SHP77 treated with DMSO at 0.1 percent for 48 hours (cell line): ENCODE data around the gene PSMG3.
A peak's percentile ranks its signal among the peaks of the same experiment; 100 is the strongest.
"Not testable (repeated sequence)": the region's sequence is repeated elsewhere in the genome, so short reads cannot be mapped to it uniquely, and the experiment has no call there.

ENCODE experiments used
- DNase-seq: peaks from one replicate; lab custom pipeline; 2025; lab: John Stamatoyannopoulos, UW

PSMG3 gene

DNA sequence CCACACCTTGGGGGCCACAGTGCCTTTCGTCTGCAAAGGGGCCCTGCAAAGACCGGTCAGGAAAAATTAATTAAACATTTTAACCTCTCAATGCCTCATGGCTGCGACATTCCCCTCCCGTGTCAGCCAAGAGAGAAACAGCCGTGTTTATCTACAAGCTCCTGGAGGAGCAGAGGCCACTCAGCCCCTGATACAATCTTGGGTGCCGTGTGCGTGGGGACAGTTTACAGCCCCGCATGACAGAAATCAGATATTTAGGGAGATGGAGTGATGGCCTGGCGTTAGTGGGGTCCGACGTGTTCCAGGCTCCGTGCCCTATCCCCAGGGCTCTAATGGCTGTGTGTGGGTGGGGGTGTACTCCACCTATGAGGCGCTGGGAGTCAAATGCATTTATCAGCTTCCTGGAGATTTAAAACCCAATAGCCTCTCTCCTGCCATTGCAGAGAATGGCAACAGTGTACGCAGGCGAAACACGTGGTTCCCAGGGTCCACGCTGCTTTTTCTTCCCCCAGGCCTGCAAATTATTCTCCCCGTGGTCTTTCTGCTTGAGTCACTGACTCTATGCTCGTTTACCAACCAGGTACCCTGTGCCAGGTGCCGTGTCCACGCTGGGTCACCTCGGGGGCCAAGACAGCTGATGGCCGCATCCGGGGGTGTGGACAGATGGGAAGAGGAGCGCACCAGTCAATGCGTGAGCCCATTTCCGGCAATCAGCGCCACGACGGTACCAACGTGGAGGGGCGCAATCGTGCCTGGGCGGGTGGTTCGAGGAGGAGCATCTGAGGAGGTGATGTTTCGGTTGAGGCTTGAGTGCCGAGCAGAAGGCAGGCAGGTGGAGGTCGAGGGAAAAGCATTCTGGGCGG is 26.6 kb upstream of the PSMG3 start:
- DNase-seq: no peak

DNA sequence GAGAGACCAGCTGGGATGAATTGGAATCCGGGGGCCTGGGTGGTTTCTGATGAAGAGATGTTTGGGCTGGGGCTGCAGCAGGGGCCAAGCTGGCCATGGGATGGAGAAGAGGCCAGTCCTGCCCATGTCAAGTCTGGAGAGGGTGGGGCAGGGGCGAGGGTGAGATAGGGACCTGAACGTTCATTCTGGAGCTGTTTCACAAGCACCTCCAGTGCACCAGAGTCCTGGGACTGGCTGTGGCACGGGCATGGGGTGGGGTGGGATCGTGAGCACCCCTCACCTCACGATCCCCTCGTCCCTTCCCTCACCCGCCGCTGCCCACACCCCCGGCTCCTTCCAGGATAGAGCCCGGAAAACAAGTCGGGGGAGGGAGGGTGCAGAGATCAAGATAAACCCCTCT is 25.8 kb upstream of the PSMG3 start:
- no peak for DNase-seq

DNA sequence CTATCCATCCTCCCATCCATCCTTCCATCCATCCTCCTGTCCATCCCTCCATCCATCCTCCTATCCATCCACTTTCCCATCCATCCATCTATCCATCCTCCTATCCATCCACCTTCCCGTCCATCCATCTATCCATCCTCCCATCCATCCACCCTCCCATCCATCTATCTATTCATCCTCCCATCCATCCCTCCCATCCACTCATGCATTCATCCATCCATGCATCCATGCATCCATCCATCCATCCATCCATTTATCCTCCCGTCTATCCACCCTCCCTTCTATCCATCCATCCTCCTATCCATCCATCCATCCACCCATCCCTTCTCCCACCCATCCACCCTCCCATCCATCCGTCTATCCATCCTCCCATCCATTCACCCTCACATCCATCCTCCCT is 25.2 kb upstream of the PSMG3 start:
- no peak for DNase-seq

DNA sequence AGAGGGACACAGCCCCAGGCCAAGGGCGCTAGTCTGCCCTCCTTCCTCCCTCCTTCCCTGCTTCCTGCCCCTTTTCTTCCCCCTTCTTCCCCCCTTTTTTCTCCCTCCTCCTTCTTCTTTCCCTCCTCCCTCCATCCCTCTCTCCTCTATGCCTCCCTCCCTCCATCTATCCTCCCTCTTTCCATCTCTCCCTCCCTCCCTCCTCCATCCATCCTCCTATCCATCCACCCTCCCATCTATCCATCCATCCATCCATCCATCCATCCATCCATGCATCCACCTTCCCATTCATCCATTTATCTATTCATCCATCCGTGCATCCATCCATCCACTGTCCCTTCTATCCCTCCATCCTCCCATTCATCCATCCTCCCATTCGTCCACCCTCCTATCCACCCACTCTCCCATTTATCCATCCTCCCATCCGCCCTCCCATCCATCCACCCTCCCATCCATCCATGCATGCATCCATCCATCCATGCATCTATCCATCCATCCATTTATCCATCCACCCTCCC is 24.1 kb upstream of the PSMG3 start:
- DNase-seq: no peak

DNA sequence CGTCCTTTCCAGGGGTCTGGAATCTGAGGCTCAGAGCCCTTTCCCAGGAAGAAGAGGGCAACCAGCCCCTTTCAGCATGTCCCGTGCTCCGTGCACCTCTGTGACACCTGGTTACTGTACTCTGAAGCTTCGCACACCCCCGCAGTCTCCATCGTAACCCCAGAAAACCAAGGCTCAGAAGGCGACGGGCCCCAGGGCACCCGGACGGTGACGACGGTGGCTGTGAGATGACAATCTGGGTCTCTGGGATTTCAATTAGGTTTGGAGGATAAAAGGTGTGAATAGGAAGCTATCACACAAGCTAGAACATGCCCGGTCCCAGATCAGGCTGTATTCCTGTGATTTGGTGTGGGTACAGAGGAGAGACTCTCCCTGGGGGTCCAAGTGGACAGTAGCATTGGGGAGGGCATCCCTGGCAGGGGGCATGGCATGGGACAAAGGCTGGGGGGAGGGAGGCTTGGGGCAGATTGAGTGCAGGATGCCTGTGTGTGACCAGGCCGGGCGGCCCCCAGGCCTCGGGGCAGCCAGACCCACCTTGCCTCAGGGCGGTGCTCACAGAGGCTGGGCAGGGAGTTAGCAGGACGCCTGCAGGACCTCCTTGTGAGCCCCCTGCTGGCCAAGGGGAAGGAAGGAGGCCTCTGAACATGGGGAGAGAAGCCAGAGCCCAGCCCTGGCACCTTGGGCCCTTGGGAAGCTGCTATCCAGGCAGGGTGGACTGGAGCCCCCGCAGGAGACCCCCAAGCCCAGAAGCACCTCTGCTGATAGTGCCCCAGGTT is 23.4 kb upstream of the PSMG3 start:
- no peak for DNase-seq

DNA sequence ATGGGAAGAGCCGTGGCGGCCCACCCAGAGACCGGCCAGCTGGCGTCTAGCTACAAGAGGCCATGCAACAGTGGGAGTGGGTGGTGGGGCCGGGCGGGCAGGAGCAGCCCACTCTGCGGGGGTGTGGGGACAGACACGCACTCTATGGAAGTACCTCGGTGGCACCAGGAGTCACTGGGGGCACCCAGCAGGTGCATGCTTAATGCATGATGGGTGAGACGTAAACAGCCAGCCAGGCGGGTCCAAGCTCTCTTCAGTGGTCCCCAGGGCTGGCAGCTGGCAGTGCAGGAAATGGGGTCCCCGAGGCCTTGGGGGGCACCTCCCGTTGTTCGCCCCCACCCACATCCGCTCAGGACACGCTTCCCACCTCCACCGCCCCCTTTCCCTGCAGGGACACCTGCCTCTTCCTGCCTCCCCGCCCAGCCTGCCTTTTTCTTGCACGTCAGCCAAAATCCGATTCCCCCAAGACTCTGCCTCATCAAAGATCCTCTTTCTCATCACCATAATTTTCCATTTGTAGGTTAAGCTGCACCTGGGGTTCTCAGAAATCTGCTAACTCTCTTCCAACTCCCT is 22.6 kb upstream of the PSMG3 start:
- DNase-seq: no peak

DNA sequence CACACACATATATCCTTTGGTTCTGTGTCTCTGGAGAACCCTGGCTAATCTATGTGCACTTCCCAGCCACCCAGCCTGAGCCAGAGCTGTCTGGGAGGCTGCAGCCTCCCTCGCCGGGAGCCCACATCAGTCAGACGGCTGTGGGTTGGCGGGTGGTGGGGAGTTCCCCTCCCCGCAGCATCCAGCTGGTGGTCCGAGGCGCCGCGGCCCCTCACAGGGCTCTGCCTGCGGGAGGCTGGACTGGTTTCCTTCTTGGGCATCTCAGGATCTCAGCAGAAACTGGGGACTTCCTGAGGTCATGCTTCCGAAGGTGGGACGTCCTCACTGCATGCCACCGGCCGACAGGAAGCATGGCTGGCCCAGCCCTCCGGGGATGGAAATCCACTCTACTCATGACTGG is 22.0 kb upstream of the PSMG3 start:
- no peak for DNase-seq

DNA sequence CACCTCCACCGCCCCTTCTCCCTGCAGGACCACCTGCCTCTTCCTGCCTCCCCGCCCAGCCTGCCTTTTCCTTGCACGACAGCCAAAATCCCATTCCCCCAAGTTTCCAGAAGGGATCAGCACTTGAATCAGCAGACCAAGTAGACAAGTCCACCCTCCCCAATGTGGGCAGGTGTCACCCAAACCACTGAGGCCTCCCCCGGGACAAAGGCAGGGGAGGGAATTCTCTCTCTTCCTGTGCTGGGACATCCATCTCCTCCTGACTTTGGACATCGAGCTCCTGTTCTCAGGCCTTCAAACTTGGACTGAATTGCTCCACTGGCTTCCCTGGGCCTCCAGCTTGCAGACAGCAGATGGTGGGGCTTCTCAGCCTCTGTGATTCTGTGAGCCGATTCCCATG is 21.6 kb upstream of the PSMG3 start:
- DNase-seq: no peak

DNA sequence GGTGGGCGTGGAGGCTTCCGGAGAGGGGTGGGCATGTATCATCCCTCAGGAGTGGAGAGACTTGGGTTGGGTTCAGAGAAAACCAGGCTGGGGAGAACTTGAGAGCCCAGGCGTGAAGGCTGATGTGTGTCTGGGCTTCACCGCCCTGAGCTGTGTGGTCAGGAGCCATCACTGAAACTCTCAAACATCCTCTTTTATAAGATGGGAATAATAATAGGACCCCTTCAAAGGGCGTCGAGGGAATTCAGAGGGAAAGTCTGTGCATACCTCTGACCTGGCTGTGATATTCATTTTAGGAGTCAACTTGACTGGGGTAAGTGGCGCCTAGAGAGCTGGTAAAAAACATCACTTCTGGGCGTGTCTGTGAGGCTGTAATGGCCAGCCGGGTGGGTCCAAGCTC is 21.1 kb upstream of the PSMG3 start:
- no peak for DNase-seq

DNA sequence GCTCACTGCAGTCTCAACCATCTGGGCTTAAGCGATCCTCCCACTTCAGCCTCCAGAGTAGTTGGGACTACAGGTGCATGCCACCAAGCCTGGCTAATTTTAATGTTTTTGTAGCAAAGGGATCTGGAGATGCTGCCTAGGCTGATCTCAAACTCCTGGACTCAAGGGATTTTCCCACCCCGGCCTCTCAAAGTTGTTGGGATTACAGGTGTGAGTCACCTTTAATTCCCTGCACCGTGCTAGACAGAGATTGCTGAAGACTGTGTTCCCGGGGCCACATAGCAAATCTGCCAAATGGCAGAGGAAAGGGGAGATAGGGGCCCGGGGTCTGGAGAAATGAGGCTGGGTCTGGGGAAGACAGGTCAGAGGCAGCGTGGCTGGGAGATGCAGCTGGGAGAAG is 20.6 kb upstream of the PSMG3 start:
- no peak for DNase-seq

DNA sequence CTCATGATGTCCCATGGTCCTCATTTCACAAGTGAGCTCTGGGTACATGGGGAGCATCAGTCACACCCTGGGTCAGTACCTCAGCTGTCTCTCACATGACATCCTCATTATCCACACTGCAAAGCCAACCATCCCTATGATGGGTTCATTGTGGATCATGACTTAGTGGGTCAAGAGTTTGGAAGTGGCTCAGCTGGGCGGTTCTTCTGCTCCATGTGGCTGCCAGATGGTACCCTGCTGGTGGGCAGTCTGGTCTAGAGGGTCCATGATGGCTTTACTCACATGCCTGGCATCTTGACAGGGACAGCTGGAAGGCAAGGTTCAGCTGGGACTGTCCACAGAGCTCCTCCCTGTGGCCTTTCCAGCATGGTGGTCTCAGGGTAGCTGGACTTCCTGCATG is 19.1 kb upstream of the PSMG3 start:
- no peak for DNase-seq

DNA sequence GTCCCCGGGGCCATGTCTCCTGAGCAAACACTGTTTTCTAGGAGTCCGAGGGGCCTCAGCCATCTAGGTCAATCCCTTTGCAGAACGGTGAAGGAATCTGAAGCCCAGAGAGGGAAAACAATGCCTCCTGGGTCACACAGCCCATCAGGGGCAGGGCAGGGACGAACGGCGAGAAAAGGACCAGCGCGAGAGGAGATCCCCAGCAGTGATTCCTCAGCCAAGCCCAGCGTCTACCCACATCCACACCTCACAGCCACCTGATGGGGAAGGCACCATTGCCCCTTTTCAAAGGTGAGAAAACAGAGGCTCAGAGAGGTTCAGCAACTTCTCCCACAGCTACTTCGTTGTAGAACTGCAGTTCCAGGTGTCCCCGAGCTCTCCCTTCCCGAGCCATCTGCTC is 17.9 kb upstream of the PSMG3 start:
- DNase-seq: no peak

DNA sequence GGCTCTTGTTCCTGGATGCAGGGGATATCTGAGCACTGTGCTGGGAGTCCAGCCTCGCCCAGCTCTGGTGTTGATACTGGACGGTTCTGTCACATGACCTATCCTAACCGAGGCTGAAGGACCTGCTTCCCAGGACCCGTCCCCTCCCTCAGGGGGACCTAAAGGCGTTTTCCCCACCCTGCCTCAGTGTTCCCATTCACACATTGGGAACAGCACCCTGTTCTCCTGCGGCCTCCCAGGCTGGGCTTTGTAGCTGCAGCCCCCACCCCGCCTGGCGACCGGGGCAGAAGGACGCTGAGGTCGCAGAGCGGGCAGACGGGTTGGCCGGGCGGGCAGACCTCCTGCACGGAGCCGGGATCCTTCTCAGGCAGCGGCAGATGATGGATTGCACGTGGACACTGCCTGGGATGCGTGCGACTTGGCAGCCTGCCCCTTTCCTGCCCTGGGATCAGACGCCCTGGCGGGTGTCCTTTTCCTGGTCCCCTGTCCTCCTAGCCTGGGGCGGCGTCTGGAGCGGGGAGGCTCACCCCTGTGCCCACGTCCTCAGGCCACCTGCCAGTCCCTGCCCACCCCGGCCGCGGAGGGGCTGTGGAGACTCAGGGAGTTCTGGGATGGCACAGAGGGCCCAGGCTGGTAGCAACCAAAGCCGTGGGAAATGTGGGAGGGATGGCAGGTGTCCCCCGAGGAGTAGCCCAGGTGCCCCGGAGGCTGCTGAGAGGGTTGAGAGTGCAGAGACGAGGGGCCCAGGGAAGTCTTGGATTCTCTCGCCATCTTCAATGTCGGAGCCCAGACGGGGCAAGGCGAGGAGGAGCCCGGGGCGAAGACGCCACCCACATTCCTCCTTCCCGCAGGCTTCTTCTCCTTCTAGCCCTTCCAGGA is 17.2 kb upstream of the PSMG3 start:
- peak; percentile 33 for DNase-seq

DNA sequence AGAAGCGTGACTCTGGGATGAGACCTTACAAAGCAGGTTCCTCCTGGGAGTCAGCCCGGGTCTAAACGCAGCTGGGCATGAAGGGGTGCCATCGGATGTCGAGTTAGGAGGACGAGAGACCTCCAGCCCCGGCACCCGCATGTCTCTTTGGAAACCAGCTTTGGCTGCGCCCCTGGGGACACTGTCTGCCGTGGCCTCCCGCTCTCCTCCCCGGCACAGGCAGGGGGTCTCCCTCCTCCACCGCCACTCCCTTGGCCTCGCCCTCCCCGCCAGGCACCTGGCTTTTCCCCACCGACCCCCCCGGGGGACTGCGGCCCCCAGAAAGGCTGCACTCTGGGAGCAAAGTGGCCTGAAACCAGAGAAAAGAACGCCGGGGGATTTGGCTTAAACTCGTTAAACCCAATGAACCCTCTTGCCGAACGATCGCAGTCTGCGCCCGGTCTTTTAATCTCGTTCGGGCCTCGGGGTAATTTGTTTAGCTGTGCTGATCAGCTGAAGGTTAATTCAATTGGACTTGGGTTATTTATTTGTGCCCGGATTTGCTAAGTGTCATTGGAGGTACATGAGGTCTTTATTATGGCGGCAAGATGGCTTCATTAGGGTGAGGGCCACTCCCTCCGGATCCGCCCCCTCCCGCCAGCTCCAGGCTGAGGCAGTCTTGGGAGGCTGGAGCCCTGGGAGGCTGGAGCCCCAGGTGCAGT is 16.4 kb upstream of the PSMG3 start:
- no peak for DNase-seq

DNA sequence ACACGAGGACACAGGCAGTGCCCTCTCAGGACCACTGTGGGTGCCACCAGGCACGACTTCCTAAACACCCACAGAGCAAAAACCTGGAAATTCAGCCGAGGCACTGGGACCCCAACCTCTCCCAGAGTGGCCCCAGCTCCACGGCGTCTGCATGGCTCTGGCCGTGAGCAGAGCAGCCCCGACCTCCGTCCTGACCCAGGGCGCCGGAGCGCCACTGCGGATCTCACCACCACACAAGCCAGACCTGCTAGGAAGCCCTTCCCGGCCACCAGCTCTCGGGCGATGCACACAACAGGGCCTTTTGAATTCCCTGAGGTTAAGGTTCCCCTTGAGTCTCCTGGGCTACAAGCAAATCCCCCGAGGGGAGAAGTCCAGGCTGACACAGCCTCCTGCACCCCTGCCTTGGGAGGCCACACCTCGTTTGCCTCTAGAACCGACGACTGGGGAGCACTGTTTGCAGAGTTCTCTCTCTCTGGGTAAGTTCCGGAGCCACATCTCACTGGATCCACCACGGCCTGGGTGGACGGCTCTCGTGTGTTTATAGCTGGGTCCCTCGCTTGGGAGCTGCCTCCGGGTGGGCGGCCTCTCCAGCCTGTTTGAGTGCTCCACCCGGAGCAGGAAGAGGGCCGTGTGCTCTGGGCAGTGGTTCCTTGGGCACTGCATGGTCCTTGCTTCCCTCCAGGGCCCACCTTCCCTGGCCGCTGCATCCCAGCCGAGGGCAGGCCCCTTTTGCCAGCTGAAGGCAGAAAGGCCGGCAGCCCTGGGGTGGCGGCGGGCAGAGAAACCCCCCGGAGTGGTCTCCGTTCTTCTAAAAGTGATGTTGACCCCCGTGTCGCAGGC is 15.5 kb upstream of the PSMG3 start:
- DNase-seq: no peak

DNA sequence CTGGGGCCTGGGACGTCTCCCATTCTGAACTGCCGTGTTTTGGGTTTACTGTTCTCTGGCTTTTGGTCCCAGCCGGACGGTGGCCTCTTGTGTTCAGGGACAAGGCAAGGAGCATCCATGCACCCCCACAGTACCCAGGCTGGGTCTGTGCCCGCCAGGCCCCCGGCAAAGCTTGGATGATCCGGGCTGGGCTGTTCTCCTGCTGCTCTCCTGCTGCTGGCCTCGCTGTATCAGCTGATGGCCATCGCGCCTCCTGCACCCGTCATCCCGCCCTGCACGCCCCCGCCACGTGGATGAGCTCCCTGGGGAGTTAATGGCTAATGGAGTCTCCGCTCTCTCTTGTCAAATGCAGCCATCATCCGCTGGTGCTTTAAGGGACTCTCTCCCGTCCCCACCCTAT is 14.9 kb upstream of the PSMG3 start:
- DNase-seq: no peak

DNA sequence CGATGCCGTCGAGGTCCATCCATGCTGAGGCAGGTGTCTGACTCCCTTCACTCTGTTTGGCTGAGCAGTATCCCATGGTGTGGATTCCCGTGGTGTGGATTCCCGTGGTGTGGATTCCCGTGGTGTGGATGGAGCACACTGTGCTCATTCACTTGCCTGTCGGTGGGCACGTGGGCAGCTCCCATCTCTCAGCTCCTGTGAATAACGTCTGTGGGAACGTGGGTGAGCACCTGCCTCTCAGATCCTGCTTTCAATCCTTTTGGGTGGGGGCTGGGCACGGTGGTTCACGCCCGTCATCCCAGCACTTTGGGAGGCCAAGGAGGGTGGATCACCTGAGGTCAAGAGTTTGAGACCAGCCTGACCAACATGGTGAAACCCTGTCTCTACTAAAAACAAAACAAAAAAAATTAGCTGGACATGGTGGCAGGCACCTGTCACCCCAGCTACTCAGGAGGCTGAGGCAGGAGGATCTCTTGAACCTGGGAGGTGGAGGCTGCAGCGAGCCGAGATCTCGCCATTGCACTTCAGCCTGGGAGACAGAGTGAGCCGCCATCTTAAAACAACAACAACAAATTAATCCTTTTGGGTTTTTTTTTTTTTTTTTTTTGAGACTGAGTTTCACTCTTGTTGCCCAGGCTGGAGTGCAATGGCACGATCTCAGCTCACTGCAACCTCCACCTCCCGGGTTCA is 13.6 kb upstream of the PSMG3 start:
- DNase-seq: not testable (repeated sequence)

DNA sequence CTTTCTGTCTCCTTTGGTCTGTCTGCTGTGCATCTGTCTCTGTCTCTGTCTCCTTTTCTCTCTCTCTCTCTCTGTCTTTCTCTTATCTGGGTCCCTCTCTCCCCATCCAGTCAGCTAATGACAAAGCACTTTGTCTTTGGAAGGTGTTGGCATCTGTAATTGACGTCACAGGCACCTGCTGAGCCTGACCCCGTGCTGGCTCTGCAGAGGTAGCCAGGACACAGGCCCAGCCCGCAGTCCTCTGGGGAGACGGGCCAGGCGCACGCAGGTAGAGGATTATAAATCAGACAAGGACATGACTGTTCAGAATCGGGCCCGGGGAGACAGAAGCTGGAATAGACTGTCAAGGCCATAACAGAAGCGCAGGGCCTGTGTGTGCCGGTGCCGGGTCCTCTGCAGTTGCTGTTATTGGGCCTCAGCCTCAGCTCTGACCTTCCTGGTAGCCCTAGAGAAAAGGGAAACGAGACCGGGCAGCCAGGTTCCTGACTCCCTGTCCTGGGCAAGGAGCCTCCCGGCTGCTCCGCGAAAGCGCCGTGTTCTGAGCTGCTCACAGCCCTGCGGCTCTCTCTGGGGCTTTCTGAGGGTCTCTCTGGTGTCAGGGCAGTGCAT is 10.7 kb upstream of the PSMG3 start:
- DNase-seq: peak; percentile 20
